GM19468 (cell line): ENCODE results near the gene PAGE4.

Source experiments
- ATAC-seq: cut with Tn5 transposase; IDR thresholded peaks from one replicate; pipeline ENCODE4 v1.9.1; 2021; ENCODE audit warnings: mild to moderate bottlenecking, moderate library complexity, moderate number of reproducible peaks; ENCODE audit not compliant: unreplicated experiment; ENCODE audit errors: extremely low read depth

The PAGE4 gene

GRCh38 chrX:49829016-49829415, at the start of gene PAGE4:
Gene PAGE4 (plus strand): TSS chrX:49829303. CDS start chrX:49830429, 1,126 bp downstream.
- ATAC-seq = no peak

- no peak for ATAC-seq
Observed at GRCh38 chrX:49784747-49785280, 44.3 kb upstream of the PAGE4 start.

GRCh38 chrX:49792376-49792775, 36.7 kb upstream of the PAGE4 start:
- ATAC-seq = no peak

GRCh38 chrX:49793686-49794085, 35.4 kb upstream of the PAGE4 start:
- no peak for ATAC-seq

- ATAC-seq = no peak
Observed at GRCh38 chrX:49799828-49800227, 29.3 kb upstream of the PAGE4 start.

GRCh38 chrX:49809891-49810632, 19.0 kb upstream of the PAGE4 start:
- no peak for ATAC-seq

- no peak for ATAC-seq
Observed at GRCh38 chrX:49812177-49812576, 16.9 kb upstream of the PAGE4 start.

- no peak for ATAC-seq
Observed at GRCh38 chrX:49816435-49816834, 12.7 kb upstream of the PAGE4 start.

- ATAC-seq = no peak
Observed at GRCh38 chrX:49838374-49838773, 9.3 kb downstream of the PAGE4 start.

- no peak for ATAC-seq
Observed at GRCh38 chrX:49840679-49841078, 11.6 kb downstream of the PAGE4 start.

GRCh38 chrX:49842621-49843020, 13.5 kb downstream of the PAGE4 start:
- no peak for ATAC-seq

GRCh38 chrX:49844611-49845010, 15.5 kb downstream of the PAGE4 start:
- no peak for ATAC-seq

- no peak for ATAC-seq
Observed at GRCh38 chrX:49845701-49846403, 16.7 kb downstream of the PAGE4 start.

GRCh38 chrX:49846522-49846921, 17.4 kb downstream of the PAGE4 start:
- ATAC-seq = no peak

- ATAC-seq = no peak
Observed at GRCh38 chrX:49848275-49848674, 19.2 kb downstream of the PAGE4 start.

- no peak for ATAC-seq
Observed at GRCh38 chrX:49850028-49850427, 20.9 kb downstream of the PAGE4 start.

- no peak for ATAC-seq
Observed at GRCh38 chrX:49853661-49854060, 24.6 kb downstream of the PAGE4 start.

GRCh38 chrX:49856819-49857218, 27.7 kb downstream of the PAGE4 start:
- ATAC-seq = no peak

- no peak for ATAC-seq
Observed at GRCh38 chrX:49858341-49858740, 29.2 kb downstream of the PAGE4 start.

GRCh38 chrX:49859491-49859890, 30.4 kb downstream of the PAGE4 start:
- ATAC-seq = no peak

- no peak for ATAC-seq
Observed at GRCh38 chrX:49860867-49861535, 31.9 kb downstream of the PAGE4 start.
